B cell (primary cell): ENCODE data around the gene RPUSD2. TPM values are rescaled to one million over a fixed set of nuclear protein-coding genes. Genes with fewer than 3 reads are reported as not detected.
A peak's percentile ranks its signal among the peaks of the same experiment; 100 is the strongest.

Experiments
- ATAC-seq: fragments of 200-7000 bp; cut with Tn5 transposase; one replicate; pipeline ENCODE4 v1.10.0; 2021; ENCODE audit warnings: low read depth, mild to moderate bottlenecking, moderate number of reproducible peaks, moderate library complexity
- CTCF ChIA-PET: fragments of 350-600 bp; sonication (Branson Sonifier 250); formaldehyde crosslinking; loops from one replicate; lab custom pipeline; 2021; ENCODE audit warnings: antibody characterized with exemption, inconsistent platforms; lab: Charles Lee
- POLR2A ChIA-PET: fragments of 350-600 bp; sonication (Branson Sonifier 250); formaldehyde crosslinking; loops from one replicate; lab custom pipeline; 2021; ENCODE audit warnings: antibody characterized with exemption; lab: Charles Lee
- DNase-seq: peaks from one replicate; pipeline ENCODE4 v3.0.0; 2013
- H2AFZ ChIP-seq: 2 replicates; pipeline ENCODE4 v1.6.1; 2012; ENCODE audit warnings: mild to moderate bottlenecking, low read depth, low read length; ENCODE audit not compliant: insufficient read depth, poor library complexity, severe bottlenecking
- H3K27ac ChIP-seq, 2 donors: 1 replicate in 1 of 2; 2 replicates in 1 of 2; pipeline ENCODE4 v1.5.1; 2012 to 2013; ENCODE audit warnings: low read length in 2 of 2, mild to moderate bottlenecking in 2 of 2, moderate library complexity in 1 of 2
- H3K27me3 ChIP-seq, 4 experiments: fragments of 200-600 bp in 1 of 4; sonication (generic) in 1 of 4; replicated peaks in 1 of 4; 1 replicate in 2 of 4; 2 replicates in 2 of 4; pipeline versions ENCODE4 v1.6.1 to v1.7.0; 2013 to 2016; ENCODE audit warnings: low read length in 3 of 4, mild to moderate bottlenecking in 2 of 4, mixed read lengths in 1 of 4, moderate library complexity in 1 of 4; ENCODE audit not compliant: insufficient read depth in 4 of 4, control insufficient read depth in 3 of 4; ENCODE audit errors: control extremely low read depth in 1 of 4
- H3K36me3 ChIP-seq, 2 experiments: replicated peaks in 1 of 2; 1 replicate in 1 of 2; 2 replicates in 1 of 2; pipeline versions ENCODE4 v1.6.1 to v1.7.1; 2013; ENCODE audit warnings: low read length in 1 of 2; ENCODE audit not compliant: insufficient read depth in 2 of 2, control insufficient read depth in 1 of 2; ENCODE audit errors: control extremely low read depth in 1 of 2, extremely low read depth in 1 of 2
- H3K4me1 ChIP-seq, 2 donors: fragments of 200-600 bp in 1 of 2; sonication (generic) in 1 of 2; 1 replicate in 1 of 2; 2 replicates in 1 of 2; pipeline versions ENCODE4 v1.5.1 to v1.6.1; 2013 to 2017; ENCODE audit warnings: low read length in 2 of 2; ENCODE audit not compliant: control insufficient read depth in 2 of 2, insufficient read depth in 2 of 2
- H3K4me2 ChIP-seq: replicated peaks from 2 replicates; pipeline ENCODE3; 2012; ENCODE audit warnings: mild to moderate bottlenecking, low read depth, low read length; ENCODE audit not compliant: poor library complexity, severe bottlenecking
- H3K4me3 ChIP-seq, 5 experiments: fragments of 200-600 bp in 1 of 5; sonication (generic) in 1 of 5; 1 replicate in 3 of 5; 2 replicates in 2 of 5; pipeline versions ENCODE4 v1.5.1 to v1.7.0; 2011 to 2016; ENCODE audit warnings: low read length in 4 of 5, mild to moderate bottlenecking in 4 of 5, low read depth in 2 of 5, control low read depth in 1 of 5, moderate library complexity in 1 of 5; ENCODE audit not compliant: insufficient read depth in 1 of 5; ENCODE audit errors: control extremely low read depth in 1 of 5, extremely low read depth in 1 of 5
- H3K79me2 ChIP-seq: fragments of 200-600 bp; sonication (generic); one replicate; pipeline ENCODE4 v1.6.0; 2016; ENCODE audit warnings: low read length; ENCODE audit not compliant: control insufficient read depth, insufficient read depth
- H3K9ac ChIP-seq: fragments of 200-600 bp; sonication (generic); 2 replicates; pipeline ENCODE4 v1.6.1; 2017; ENCODE audit warnings: mild to moderate bottlenecking, low read length, moderate library complexity
- H3K9me3 ChIP-seq, 3 donors: one replicate each; pipeline versions ENCODE4 v1.6.1 to v1.7.1; 2013; ENCODE audit warnings: low read length in 2 of 3; ENCODE audit not compliant: control insufficient read depth in 2 of 3, insufficient read depth in 1 of 3; ENCODE audit errors: control extremely low read depth in 1 of 3
- H4K20me1 ChIP-seq: 2 replicates; pipeline ENCODE4 v1.6.0; 2012; ENCODE audit warnings: mild to moderate bottlenecking, low read length; ENCODE audit not compliant: insufficient read depth, control insufficient read depth, poor library complexity, severe bottlenecking
- H3K27ac Mint-ChIP-seq: one replicate; pipeline ENCODE4 v1.8.0; 2021; ENCODE audit warnings: mixed read lengths
- H3K27me3 Mint-ChIP-seq: one replicate; pipeline ENCODE4 v1.8.0; 2021; ENCODE audit warnings: mixed read lengths
- H3K4me1 Mint-ChIP-seq: one replicate; pipeline ENCODE4 v1.8.0; 2021; ENCODE audit warnings: mixed read lengths
- H3K4me3 Mint-ChIP-seq: one replicate; pipeline ENCODE4 v1.8.0; 2021; ENCODE audit warnings: mixed read lengths
- H3K9me3 Mint-ChIP-seq: one replicate; pipeline ENCODE4 v1.8.0; 2022; ENCODE audit warnings: mixed read lengths; ENCODE audit not compliant: insufficient read depth
- EZH2 ChIP-seq: IDR thresholded peaks from 2 replicates; pipeline ENCODE4 v1.6.1; 2012; ENCODE audit warnings: borderline replicate concordance, low read depth, mild to moderate bottlenecking, moderate library complexity, low read length; ENCODE audit not compliant: insufficient read depth, poor library complexity, severe bottlenecking
- WGBS: methylation state at CpG from one replicate; pipeline ENCODE4 v1.1.5; 2013; ENCODE audit warnings: missing lambda C conversion rate; ENCODE audit not compliant: insufficient coverage; 5-methylcytosine and 5-hydroxymethylcytosine counted together
- intact Hi-C: fragments of 100-400 bp; cut with micrococcal nuclease; formaldehyde crosslinking; loops from one replicate; pipeline ENCODE4 v1.10.0; 2022
- polyA plus RNA-seq: library from polyadenylated mRNA; depleted of rRNA; stranded (reverse); fragments of >200 nt; gene quantifications from 2 replicates; pipeline ENCODE4 v1.2.3, GENCODE V29; 2012
- total RNA-seq, 2 donors: library from RNA; stranded (reverse); fragments of 120-200 nt in 1 of 2; gene quantifications; 1 replicate in 1 of 2; 2 replicates in 1 of 2; pipeline versions ENCODE4 v1.2.3 to v1.2.4, GENCODE V29; 2013 to 2022
- TF ChIP-seq, protein P1 (sequence below): fragments of 200-600 bp; IDR thresholded peaks from one replicate; pipeline ENCODE4 v1.8.0; 2022; ENCODE audit warnings: antibody characterized with exemption, mild to moderate bottlenecking

Gene RPUSD2
- total and polyA plus RNA-seq, 2 donors (not counting 1 experiment from before 2014, with no cell fraction given), result 9.8 to 21.1 TPM

DNA sequence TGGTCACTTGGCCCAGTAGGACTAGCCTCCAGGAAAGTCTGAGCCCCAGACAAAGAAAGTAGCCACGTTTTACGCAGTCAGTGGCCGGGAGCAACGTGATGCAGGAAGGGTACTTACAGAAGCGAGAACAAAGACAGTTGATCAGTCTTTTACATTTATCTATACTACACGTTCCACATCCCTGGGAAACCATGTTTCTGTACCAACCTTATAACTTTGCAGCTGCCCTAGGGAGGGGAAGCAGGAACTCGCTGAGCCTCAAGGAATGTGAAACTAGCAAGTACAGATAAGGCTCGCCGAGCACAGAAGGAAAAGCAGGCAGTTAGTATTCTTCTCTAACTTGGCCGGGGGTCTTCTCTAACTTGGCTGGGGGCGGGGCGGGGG lies 21.6 kb downstream of the RPUSD2 start:
- intact Hi-C loops, result loop anchor here (5.0 kb wide), 2 partner anchors 38 to 148 kb away; partner anchors contain the start of gene BAHD1
- no peak overlapping the region for H3K9ac ChIP-seq
- H3K4me2 ChIP-seq, result peak overlapping the region; percentile 67
- H3K9me3 Mint-ChIP-seq, result no peaks in the 10 kb centered on the region
- peak overlapping the region; percentile 15 for H3K27ac Mint-ChIP-seq
- H3K4me1 Mint-ChIP-seq, result peaks cover 23% of the 10 kb centered on the region
- H3K36me3 ChIP-seq, result no peaks in the 10 kb centered on the region
- DNase-seq (no peak), ATAC-seq (no peak)
- WGBS, result 78% methylated on average over 4 of the region's 12 CpGs
- no peaks in the 10 kb centered on the region for H4K20me1 ChIP-seq
- H3K4me3 Mint-ChIP-seq, result peak overlapping the region; percentile 59
- peak overlapping the region; percentile 36 for H2AFZ ChIP-seq
- no peaks in the 10 kb centered on the region for H3K9me3 ChIP-seq
- H3K4me3 ChIP-seq, result no peak overlapping the region
- no peak for TF ChIP-seq EZH2
- TF ChIP-seq, protein P1, sequence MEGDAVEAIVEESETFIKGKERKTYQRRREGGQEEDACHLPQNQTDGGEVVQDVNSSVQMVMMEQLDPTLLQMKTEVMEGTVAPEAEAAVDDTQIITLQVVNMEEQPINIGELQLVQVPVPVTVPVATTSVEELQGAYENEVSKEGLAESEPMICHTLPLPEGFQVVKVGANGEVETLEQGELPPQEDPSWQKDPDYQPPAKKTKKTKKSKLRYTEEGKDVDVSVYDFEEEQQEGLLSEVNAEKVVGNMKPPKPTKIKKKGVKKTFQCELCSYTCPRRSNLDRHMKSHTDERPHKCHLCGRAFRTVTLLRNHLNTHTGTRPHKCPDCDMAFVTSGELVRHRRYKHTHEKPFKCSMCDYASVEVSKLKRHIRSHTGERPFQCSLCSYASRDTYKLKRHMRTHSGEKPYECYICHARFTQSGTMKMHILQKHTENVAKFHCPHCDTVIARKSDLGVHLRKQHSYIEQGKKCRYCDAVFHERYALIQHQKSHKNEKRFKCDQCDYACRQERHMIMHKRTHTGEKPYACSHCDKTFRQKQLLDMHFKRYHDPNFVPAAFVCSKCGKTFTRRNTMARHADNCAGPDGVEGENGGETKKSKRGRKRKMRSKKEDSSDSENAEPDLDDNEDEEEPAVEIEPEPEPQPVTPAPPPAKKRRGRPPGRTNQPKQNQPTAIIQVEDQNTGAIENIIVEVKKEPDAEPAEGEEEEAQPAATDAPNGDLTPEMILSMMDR, result no peak
- H3K79me2 ChIP-seq, result no peaks in the 10 kb centered on the region
- ChIA-PET CTCF (interaction anchor here (0.7 to 7.6 kb wide), 16 partner anchors 10 to 304 kb away, joined by 3 to 56 read pairs (median 10); partner anchors contain the start of genes CCDC32, DNAJC17, RAD51 and RPUSD2), POLR2A (interaction anchor here (0.7 kb wide), 1 partner anchor 966 kb away, joined by 3 read pairs; no protein-coding TSS in a partner anchor)
- H3K27ac ChIP-seq, result no peak overlapping the region
- no peaks in the 10 kb centered on the region for H3K27me3 ChIP-seq
- H3K27me3 Mint-ChIP-seq, result no peaks in the 10 kb centered on the region
- peaks cover 10 to 22% of the 10 kb centered on the region in 2 donors for H3K4me1 ChIP-seq

DNA sequence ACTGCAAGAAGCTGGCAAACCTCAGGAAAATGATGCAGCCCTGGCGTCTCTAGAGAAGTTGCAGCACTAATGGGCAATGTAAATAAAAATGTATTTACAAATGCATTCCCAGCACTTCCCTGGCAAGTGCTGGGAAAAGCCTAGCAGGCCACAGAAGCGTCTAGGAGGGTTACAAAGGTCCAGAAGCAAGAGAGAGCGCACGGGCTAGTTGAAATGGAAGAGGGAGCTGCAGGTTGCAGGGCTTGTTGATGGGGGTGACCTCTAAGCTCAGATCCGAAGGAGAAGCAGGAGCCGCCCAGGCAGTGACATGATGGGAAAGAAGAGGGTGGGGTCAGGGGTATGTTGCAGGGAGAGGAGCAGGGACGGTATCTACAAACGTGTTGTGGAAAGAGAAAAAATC lies 22.3 kb downstream of the RPUSD2 start:
- 97% methylated on average over 8 of the region's 8 CpGs for WGBS
- ATAC-seq, result no peak

More for the DNA sequence above, 22.3 kb downstream of the RPUSD2 start:
- no peak overlapping the region for H2AFZ ChIP-seq
- H3K4me2 ChIP-seq, result no peak overlapping the region
- H3K9ac ChIP-seq, result no peak overlapping the region
- H3K9me3 ChIP-seq, result no peaks in the 10 kb centered on the region
- no peak overlapping the region for H3K27ac ChIP-seq
- no peaks in the 10 kb centered on the region for H3K79me2 ChIP-seq
- CTCF ChIA-PET, result interaction anchor here (0.7 to 7.6 kb wide), 9 partner anchors 9 to 303 kb away, joined by 3 to 56 read pairs (median 5); partner anchors contain the start of genes CCDC32, RPUSD2 and VPS18
- Mint-ChIP-seq H3K27ac (peak overlapping the region; percentile 67), H3K9me3 (no peaks in the 10 kb centered on the region), H3K4me3 (peak overlapping the region; percentile 10), H3K27me3 (no peaks in the 10 kb centered on the region), H3K4me1 (peaks cover 23% of the 10 kb centered on the region)
- peak; percentile 11 for DNase-seq
- TF ChIP-seq, protein P1, result no peak
- TF ChIP-seq EZH2, result no peak
- POLR2A ChIA-PET, result interaction anchor here (0.7 to 1.3 kb wide), 2 partner anchors 27 to 38 kb away, joined by 3 to 5 read pairs; partner anchors contain the start of gene CCDC32
- no peaks in the 10 kb centered on the region for H4K20me1 ChIP-seq
- H3K36me3 ChIP-seq, result no peaks in the 10 kb centered on the region
- peaks cover 10 to 22% of the 10 kb centered on the region in 2 donors for H3K4me1 ChIP-seq
- H3K4me3 ChIP-seq, result no peak overlapping the region
- intact Hi-C loops, result loop anchor here (5.0 kb wide), 2 partner anchors 39 to 149 kb away; partner anchors contain the start of gene BAHD1
- H3K27me3 ChIP-seq, result no peaks in the 10 kb centered on the region
